Measurements from ENCODE around the gene CD44.

GRCh38 chr11:35232891-35233330 is 93.9 kb downstream of the CD44 start:
- no peak for TF ChIP-seq EZH2 (IDR thresholded peaks at IDR 0.05; ENCODE audit: borderline replicate concordance, low read depth, low read length, poor library complexity, severe bottlenecking)
- TF ChIP-seq CTCF (conservative IDR thresholded peaks at IDR 0.05; ENCODE audit: low read depth, low read length), result no peak

All from A673 (cell line).